ENCODE results near the gene TXNDC12. TPM values are rescaled to one million over a fixed set of nuclear protein-coding genes. Genes with fewer than 3 reads are reported as not detected.
"Not testable (repeated sequence)": the region's sequence is repeated elsewhere in the genome, so short reads cannot be mapped to it uniquely, and the experiment has no call there.

The TXNDC12 gene
- total RNA-seq, 3 donors from 2014 or later = 32.8 to 60.1 (median 53.8) TPM

DNA sequence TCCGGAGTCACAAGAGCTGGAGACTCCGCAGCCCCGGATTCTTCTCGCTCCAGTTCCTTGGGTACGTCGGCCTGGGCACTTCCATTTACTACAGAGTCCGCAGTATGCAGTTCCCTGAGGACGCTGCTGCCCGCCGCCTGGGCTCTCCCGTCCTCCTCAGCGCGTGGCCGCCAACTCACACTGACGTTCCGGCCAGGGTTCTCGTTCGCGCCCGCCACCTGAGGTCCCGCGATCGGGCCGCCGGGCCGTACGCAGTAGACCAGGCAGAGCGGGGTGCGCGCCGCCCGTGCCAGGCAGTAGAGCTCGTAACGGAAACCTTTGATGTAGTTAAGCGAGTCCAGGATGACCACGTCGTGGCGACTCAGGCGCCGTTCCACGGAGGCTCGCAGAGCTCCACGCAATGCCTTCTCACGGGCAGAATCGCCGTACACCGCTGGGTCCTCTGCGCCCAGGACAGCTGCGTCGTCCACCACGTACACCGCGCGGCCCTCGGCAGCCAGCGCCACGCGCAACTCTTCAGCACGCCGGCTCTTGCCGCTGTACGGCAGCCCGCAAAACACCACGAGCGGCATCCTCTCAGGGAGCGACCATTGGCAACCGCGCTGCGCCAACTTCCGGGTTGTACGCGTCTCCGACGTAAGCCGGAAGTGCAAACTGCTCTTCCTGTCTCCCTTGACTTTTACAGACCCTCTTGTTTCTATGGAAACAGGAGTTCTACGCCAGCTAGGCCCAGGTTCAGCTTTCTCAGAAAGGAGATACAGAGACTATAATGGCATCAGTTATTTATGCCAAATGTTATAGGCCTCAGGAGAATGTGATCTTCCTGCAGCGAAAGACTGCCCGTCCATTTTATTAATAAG is 21.6 kb downstream of the TXNDC12 start, which contains the start of gene KTI12:
TSS of gene KTI12 (minus strand) at position 621 of the 860 bp plus-strand sequence. CDS start at position 572, 49 bp downstream.
- ATAC-seq = peak; percentile 92
- peak within 1 kb of the TSS; percentile 67 for H3K4me3 ChIP-seq
- no peaks in the 10 kb centered on the region for H3K9me3 ChIP-seq
- TF ChIP-seq, protein P1, sequence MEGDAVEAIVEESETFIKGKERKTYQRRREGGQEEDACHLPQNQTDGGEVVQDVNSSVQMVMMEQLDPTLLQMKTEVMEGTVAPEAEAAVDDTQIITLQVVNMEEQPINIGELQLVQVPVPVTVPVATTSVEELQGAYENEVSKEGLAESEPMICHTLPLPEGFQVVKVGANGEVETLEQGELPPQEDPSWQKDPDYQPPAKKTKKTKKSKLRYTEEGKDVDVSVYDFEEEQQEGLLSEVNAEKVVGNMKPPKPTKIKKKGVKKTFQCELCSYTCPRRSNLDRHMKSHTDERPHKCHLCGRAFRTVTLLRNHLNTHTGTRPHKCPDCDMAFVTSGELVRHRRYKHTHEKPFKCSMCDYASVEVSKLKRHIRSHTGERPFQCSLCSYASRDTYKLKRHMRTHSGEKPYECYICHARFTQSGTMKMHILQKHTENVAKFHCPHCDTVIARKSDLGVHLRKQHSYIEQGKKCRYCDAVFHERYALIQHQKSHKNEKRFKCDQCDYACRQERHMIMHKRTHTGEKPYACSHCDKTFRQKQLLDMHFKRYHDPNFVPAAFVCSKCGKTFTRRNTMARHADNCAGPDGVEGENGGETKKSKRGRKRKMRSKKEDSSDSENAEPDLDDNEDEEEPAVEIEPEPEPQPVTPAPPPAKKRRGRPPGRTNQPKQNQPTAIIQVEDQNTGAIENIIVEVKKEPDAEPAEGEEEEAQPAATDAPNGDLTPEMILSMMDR (IDR thresholded peaks at IDR 0.05) = no peak
- peaks cover 34% of the 10 kb centered on the region for H3K4me1 ChIP-seq (ENCODE audit: low read depth)
- intact Hi-C loops (cut with DNase I, micrococcal nuclease) = no loop called here
- peak; percentile 88 to 92 (median 90) for DNase-seq
- no peaks in the 10 kb centered on the region for H3K36me3 ChIP-seq (ENCODE audit: low read depth)

DNA sequence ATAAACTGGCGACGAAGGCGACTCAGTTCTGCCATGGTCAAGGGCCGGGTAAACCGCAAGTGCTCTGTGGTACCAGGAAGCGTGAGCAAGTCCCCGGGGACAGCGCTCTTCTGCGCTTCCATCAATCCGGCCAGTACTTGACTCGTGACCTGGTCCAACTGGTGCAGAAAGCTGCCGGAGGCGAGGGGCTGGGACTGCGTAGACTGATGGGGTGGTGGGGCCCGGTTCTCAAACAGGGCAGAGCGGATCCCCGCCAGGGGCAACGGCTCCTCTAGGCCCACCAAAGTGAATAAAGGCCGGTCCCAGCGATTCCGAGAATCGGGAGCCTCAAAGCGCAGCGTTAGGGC is 22.2 kb downstream of the TXNDC12 start:
- ATAC-seq (peak; percentile 73), DNase-seq (peak; percentile 53 to 73 (median 70))
- intact Hi-C loops (cut with DNase I, micrococcal nuclease) = no loop called here
- Histone ChIP-seq H3K9me3 (no peaks in the 10 kb centered on the region), H3K4me3 (peak overlapping the region; percentile 67), H3K36me3 (ENCODE audit: low read depth) (no peaks in the 10 kb centered on the region), H3K4me1 (ENCODE audit: low read depth) (peaks cover 36% of the 10 kb centered on the region)
- TF ChIP-seq, protein P1 (IDR thresholded peaks at IDR 0.05) = no peak

DNA sequence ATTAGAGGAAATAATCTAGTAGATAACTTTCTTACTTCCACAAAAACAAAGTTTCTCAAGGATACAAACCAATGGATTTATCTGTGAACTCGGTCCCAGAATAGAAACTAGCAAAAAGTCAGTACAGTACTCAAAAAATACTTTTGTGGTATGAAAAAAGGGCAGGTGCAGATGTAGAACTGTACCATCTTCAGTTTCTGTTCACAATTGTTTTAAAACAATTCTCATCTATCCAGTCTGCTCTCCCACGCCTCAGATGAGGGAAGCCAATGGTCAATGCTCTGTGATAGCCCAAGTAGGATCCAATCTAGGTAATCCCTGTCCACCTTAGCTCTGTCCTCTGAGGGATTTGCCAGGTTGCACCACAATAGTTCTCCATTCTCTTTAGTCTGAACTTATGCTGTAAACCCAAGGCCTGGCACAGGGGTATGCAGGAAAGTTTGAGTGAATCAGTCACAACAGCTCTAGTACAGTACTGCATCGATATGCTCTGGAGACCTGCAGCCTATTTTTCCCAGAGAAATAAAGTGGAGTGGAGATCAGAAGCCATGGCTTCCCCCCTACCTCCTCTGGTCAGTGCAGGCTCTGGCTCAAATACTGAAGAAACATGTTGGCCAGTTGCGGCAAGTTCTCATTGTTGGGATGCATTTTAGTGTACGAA is 22.7 kb downstream of the TXNDC12 start:
- Histone ChIP-seq H3K4me1 (ENCODE audit: low read depth) (peaks cover 35% of the 10 kb centered on the region), H3K4me3 (peak overlapping the region; percentile 67), H3K36me3 (ENCODE audit: low read depth) (no peaks in the 10 kb centered on the region), H3K9me3 (no peaks in the 10 kb centered on the region)
- TF ChIP-seq, protein P1 (IDR thresholded peaks at IDR 0.05) = no peak
- intact Hi-C loops (cut with DNase I, micrococcal nuclease) = no loop called here
- ATAC-seq = no peak
- no peak for DNase-seq

DNA sequence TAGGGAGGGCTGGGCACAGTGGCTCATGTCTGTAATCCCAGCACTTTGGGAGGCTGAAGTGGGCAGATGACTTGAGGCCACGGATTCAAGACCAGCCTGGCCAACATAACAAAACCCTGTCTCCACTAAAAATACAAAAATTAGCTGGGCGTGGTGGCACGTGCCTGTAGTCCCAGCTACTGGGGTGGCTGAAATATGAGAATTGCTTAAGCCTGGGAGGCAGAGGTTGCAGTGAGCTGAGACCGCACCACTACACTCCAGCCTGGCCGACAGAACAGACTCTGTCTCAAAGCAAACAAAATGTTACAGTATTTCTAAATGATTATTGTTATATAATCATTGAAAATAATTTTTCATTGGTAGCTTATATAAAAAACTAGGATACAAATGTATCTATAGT is 26.2 kb downstream of the TXNDC12 start:
- H3K9me3 ChIP-seq; intact Hi-C loops (cut with DNase I, micrococcal nuclease); H3K4me3 ChIP-seq; DNase-seq; H3K36me3 ChIP-seq (ENCODE audit: low read depth); ATAC-seq: not testable (repeated sequence)
- H3K4me1 ChIP-seq (ENCODE audit: low read depth) = peaks cover 35% of the 10 kb centered on the region

DNA sequence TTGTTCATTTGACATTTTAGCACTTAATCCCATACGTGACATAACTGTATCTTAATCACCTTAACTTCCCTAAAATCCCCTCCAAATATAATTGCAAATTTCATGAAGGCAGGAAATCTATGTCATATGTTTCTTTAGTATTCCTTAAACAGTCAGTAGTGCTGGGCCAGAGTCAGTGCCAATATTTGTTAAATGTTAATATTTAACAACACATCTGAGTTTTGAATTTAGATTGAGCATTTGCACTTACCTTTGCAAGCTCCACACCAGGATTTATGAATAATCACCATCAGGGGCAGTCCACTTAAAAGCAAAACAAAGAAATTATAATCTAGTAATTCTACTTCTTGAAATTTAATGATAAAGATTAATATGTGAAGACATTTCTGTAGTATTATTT is 26.7 kb downstream of the TXNDC12 start:
- no peaks in the 10 kb centered on the region for H3K9me3 ChIP-seq
- peaks cover 35% of the 10 kb centered on the region for H3K4me1 ChIP-seq (ENCODE audit: low read depth)
- ATAC-seq = peak; percentile 24
- intact Hi-C loops (cut with DNase I, micrococcal nuclease) = no loop called here
- DNase-seq = no peak
- H3K36me3 ChIP-seq (ENCODE audit: low read depth) = no peaks in the 10 kb centered on the region
- TF ChIP-seq, protein P1 (IDR thresholded peaks at IDR 0.05) = no peak
- H3K4me3 ChIP-seq = no peak overlapping the region

DNA sequence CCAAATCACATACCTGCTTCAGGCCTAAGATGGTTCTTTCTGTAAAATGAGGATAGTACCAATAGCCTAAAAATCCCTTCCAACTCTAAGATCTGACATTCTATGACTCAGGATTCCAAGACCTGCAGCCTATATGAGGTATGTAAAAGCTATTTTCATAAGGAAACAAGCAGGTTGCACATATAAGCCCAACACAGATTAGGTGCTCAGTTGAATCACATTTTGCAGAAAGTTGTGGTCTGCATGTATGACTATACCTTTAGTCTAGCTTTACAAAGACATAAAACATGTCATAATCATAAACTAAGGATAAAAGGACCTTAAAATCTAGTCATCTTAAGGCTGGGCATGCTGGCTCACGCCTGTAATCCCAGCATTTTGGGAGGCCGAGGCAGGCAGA is 28.7 kb downstream of the TXNDC12 start:
- ATAC-seq (no peak), DNase-seq (no peak)
- intact Hi-C loops (cut with DNase I, micrococcal nuclease) = no loop called here
- Histone ChIP-seq H3K36me3 (ENCODE audit: low read depth) (no peaks in the 10 kb centered on the region), H3K4me1 (ENCODE audit: low read depth) (peaks cover 20% of the 10 kb centered on the region), H3K9me3 (no peaks in the 10 kb centered on the region), H3K4me3 (no peak overlapping the region)
- TF ChIP-seq, protein P1 (IDR thresholded peaks at IDR 0.05) = no peak

All from mucosa of descending colon (tissue), 3 donors.